HG02943 (cell line): Measurements from ENCODE around the gene C2CD2L.
"Not testable (repeated sequence)": the region's sequence is repeated elsewhere in the genome, so short reads cannot be mapped to it uniquely, and the experiment has no call there.

ENCODE experiments used
- ATAC-seq: cut with Tn5 transposase; IDR thresholded peaks from one replicate; pipeline ENCODE4 v1.9.1; 2021; ENCODE audit warnings: mild to moderate bottlenecking, low read depth, moderate library complexity; ENCODE audit not compliant: unreplicated experiment

The C2CD2L gene

DNA sequence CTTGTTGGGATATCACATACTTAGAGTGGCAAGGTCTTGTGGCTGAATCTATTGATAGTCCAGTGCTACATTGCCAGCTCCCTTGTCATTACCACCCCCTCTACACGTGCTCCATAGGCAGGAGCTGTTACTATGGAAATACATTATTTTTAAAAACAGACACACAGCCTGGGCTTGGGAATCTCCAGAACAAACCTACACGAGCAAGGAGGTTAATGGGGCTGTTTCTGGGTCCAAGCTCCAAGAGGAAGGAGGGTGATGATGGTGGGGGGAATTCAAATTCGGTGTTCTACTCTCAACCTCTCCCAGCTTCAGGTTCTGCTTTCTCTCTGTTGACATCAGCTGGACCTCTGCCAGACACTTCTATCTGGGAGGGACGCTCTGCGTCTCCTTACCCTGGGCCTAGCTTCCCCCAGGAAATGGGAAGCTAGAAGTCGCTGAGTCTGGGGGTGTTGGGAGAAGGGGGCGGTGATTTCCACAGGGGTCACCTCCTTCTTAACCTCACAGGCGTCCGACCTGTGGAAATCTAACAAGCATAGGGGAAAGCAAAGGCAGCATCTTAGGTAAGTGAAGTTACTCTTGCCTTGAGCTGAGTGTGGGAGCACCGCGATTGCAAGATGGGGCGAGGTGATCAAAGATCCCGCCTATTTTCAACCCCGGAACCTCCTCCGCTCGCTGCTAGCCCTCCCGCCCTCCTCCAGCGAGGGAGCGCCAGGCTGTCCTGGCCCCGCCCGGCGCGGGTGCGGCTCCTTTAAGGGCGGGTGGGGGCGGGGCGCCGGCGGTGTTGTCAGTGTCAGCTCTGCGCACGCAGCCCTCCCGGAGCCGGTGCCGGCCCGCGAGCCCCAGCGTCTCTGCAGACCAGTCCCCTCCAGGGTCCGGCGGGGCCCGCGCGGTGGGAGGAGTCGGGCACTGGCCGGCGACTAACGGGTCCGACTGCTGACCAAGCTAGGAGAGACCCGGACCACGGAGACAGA lies at the start of gene C2CD2L:
TSS of gene C2CD2L (plus strand) at position 781 of the 974 bp plus-strand sequence. CDS start 398 bp downstream, outside the sequence.
- peak; percentile 72 for ATAC-seq

DNA sequence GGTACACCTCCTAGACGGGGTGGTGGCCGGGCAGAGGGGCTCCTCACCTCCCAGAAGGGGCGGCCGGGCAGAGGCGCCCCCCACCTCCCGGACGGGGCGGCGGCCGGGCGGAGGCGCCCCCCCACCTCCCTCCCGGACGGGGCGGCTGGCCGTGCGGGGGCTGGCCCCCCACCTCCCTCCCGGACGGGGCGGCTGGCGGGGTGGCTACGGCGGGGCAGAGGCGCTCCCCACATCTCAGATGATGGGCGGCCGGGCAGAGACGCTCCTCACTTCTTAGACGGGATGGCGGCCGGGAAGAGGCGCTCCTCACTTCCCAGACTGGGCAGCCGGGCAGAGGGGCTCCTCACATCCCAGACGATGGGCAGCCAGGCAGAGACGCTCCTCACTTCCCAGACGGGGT lies 48.0 kb upstream of the C2CD2L start:
- not testable (repeated sequence) for ATAC-seq

DNA sequence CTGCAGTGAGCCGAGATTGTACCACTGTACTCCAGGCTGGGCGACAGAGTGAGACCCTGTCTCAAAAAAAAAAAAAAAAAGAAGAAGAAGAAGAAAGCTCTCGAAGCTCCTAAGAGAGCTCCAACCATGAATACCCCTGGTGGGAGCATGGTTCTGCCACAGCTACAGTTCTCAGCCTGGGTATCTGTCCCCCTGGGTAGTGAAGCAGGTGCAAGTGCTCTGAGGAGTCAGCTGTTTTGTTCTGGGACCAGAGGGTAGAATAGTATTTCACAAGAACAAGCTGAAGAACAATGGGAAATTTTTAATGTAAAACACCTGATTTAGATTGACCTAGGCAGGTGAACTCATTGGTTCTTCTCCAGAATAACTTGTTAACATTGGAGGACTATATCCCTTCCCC lies 45.9 kb upstream of the C2CD2L start:
- no peak for ATAC-seq

DNA sequence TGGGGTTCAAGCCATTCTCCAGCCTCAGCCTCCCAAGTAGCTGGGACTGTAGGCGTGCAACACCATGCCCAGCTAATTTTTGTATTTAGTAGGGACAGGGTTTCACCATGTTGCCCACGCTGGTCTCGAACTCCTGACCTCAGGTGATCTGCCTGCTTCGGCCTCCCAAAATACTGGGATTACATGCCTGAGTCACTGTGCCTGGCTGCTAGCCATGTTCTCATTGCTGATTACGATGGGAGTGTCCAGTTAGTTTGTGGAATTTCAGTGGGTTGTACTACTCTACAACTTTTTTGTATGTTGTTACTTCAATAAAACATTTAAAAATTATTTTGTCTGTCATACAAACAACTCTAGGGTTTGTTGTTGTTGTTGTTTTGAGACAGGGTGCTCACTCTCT lies 44.4 kb upstream of the C2CD2L start:
- ATAC-seq, result no peak

DNA sequence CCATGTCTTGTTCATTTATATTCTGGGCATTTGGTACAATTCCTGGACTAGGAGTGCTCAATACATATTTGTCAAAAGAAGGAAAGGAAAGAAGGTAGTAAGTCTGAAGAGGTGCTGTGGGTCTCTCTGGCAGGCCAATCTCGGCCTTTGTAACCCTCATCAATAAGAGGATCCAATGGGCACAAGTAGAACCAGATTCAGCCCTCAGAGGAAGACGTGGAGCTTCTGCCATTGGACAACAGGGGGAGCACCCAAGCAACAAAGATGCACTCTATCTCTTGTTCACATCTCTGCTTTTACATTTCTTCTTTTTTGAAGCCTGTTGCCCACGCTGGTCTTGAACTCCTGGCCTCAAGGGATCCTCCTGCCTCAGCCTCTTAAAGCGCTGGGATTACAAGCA lies 41.8 kb upstream of the C2CD2L start:
- no peak for ATAC-seq

DNA sequence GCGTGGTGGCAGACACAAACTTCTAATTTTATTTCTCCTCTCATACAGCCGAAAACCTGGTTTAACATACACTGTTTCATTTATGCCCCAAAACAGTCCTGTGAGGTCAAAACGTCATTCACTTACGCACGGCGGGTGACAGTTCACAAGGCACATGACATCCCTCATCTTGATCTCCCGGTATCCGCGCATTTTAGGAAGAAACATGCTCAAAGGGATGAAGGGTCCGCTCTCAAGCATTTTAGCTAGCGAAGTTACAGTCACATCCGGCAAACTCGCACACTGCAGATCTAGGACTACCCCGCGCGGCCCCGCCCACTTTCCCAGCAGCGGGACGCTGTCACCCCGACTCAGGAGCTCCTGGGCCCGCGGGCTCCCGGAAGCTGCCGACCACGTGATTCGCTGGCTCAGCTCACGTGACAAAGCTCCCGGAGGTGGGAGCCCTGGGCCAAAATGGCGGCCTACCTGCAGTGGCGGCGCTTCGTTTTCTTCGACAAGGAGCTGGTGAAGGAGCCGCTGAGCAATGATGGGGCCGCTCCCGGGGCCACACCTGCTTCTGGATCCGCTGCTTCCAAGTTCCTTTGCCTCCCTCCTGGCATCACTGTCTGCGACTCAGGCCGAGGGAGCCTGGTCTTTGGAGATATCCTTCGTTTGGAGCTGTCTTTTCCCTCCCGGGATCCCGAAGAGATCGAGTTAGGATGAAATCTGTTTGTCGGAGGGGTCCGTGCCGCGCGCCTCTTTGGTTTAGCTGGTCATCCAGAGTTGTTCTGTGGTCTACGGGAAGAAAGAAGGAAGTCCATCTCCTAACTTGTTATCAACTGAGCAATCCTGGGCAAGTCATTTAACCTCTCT lies 39.5 kb upstream of the C2CD2L start, which contains the start of gene VPS11:
TSS of gene VPS11 (plus strand) at position 448 of the 852 bp plus-strand sequence. CDS start at position 454, 6 bp downstream.
- ATAC-seq, result peak; percentile 90

DNA sequence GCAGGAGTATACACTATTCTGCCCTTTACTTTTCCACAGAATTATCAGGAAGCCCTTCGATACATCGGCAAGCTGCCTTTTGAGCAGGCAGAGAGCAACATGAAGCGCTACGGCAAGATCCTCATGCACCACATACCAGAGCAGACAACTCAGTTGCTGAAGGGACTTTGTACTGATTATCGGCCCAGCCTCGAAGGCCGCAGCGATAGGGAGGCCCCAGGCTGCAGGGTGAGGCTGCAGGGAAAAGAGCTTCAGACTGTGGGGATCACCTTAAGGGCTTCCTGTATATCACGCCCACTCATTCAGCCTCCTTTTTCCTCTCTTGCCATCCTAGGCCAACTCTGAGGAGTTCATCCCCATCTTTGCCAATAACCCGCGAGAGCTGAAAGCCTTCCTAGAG lies 29.3 kb upstream of the C2CD2L start:
- ATAC-seq, result no peak

DNA sequence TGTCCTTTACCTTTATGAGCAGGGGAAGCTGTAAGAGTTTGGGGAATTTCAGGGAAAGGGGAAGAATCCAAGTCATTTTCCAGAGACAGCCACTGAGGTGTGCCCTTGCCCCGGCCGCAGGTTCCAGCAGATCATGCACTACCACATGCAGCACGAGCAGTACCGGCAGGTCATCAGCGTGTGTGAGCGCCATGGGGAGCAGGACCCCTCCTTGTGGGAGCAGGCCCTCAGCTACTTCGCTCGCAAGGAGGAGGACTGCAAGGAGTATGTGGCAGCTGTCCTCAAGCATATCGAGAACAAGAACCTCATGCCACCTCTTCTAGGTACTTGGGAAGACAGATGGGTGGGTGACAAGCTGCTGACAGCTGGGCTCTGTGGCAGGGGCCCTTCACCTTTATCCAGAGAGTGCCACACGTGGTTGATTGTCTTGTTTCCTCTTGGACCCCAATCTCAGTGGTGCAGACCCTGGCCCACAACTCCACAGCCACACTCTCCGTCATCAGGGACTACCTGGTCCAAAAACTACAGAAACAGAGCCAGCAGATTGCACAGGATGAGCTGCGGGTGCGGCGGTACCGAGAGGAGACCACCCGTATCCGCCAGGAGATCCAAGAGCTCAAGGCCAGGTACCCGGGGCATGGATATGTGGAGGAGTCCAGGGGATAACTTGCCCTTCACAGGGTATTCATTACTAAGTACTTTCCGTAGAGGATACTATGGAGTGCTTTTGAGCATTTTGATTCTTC lies 28.3 kb upstream of the C2CD2L start:
- ATAC-seq, result no peak

DNA sequence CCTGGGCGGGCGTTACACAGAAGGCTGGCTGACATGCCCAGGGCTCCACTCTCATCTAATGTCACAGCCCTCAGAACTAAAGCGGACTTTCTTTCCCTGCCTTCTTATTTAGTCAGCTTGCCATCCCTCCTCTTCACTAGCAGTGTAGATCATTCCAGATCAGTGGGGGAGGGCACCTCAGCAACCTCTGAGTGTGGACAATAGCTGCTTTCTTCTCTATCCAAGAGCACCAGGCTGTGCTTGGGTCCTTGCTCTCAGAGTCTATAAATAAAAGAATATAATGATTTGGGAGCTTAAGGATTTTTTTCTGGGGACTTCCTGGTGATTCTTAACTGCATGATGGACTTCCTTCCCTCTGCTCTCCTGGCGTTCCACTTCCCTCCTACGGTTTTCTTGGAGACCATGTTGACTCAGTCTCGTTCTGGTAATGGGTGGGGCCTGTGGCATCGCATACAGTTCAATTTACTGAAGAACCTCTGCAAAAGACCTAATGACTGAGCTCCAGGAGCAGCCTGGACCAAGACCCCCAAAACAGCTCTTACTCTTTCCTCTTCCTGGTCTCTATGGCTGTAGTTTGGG lies 25.4 kb upstream of the C2CD2L start:
- no peak for ATAC-seq

DNA sequence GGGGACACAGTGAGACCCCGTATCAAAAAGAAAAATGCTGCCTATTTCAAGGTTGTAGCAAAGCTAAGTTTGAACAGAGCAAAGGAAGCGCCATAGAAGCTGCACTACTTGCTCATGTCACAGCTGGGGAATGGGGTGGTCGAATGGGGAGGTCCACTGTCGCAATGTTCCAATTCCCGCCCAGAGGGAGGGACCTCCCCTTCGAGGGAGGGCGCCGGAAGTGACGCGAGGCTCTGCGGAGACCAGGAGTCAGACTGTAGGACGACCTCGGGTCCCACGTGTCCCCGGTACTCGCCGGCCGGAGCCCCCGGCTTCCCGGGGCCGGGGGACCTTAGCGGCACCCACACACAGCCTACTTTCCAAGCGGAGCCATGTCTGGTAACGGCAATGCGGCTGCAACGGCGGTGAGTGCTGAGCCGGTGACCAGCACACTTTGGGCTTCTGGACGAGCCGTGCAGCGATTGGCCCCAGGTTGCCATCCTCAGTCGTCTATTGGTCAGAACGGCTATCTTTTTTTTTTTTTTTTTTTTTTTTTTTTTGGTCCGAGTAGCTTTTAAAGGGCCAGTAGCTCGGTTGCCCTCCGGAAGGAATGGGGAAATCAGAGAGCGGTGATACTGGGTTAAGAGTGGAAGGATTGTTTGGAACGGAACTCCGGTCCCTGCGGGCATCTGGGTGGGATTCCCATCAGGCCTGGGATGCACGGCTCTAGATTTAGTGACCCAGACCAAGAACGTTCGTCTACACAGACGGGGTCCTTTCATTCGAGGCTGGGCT lies 22.3 kb upstream of the C2CD2L start, which contains the start of gene HMBS:
TSS of gene HMBS (plus strand) at position 219 of the 774 bp plus-strand sequence. CDS start at position 372, 153 bp downstream.
- ATAC-seq, result peak; percentile 83

DNA sequence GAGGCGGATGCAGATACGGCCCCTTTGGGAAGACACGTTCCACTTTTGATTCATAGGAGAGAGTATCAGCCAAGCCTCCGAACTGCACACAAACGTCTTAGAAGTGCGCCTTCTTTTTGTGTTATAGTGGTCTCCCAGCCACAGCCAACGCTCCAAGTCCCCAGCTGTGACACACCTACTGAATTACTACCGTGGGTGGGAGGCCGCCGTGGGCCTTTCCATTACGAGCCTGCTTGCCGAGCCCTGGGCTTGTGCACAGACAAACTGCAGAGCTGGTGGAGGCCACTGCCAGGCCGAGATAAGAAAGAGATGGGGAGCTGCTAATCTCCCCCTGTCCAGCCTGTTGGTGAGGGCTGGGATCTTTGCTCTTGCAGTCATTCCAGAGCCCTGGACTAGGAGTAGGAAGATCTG lies 21.7 kb upstream of the C2CD2L start:
- ATAC-seq, result peak; percentile 8

DNA sequence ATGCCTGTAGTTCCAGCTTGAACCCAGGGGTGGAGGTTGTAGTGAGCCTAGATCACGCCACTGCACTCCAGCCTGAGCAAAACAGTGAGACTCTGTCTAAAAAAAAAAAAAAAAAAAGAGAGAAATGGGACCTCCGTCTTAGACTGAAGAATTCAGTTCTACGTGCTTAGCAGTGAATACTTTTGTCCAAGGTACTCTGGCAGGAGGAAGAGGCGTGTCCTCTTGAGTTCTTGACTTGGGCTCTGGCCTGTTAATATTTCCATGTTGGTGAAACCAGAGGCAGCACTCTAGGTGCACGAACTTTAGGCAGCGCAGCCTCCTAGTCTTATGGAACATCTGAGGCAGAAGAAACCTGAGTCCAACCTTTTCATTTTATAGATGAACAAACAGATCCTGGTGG lies 20.0 kb upstream of the C2CD2L start:
- ATAC-seq, result no peak

DNA sequence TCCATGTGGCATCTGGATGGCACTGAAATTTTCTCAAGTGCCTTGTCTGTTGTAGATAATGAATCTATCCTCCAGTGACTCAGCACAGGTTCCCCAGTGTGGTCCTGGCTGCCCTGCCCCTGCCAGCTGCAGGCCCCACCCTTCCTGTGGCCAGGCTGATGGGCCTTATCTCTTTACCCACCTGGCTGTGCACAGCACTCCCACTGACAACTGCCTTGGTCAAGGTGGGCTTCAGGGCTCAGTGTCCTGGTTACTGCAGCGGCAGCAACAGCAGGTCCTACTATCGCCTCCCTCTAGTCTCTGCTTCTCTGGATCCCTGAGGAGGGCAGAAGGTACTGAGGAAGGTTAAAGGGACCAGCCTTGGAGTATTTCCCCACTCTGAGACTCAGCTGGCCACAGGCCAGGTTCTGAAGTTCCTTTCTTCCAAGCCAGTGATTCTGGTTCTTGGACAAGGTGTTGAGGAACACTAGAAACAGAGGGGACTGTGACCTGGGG lies 19.4 kb upstream of the C2CD2L start:
- no peak for ATAC-seq

DNA sequence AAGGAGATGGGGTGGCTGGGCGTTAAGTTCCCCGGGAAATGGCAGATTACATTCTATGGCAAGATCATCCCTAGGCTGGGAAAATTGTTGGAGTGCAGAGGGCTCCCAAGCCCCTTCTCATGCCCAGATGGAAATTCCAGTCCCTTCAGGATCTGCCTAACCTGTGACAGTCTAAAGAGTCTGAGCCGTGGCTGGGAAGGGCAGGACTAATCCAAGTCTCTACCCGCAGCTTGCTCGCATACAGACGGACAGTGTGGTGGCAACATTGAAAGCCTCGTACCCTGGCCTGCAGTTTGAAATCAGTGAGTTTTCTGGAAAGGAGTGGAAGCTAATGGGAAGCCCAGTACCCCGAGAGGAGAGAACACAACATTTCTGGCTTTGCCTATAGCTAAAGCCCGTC lies 18.7 kb upstream of the C2CD2L start:
- ATAC-seq, result no peak

DNA sequence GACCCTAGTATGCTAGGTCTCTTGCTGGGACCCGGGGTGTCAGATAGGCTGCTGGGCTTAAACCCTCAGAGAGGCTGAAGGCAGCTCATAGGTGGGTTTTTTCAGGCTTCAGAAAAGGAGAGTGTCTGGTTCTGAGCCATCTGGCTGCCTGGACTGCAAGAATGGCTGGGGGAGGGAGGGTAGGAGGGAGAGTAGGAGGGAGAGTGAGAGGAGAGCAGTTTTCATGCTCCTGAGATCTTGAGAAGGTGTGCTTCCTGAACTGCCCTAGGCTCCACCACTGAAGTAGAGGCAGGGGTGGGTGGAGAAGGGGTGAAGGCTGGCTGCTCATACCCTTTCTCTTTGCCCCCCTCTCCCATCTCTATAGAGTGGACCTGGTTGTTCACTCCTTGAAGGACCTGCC lies 17.8 kb upstream of the C2CD2L start:
- ATAC-seq, result no peak

DNA sequence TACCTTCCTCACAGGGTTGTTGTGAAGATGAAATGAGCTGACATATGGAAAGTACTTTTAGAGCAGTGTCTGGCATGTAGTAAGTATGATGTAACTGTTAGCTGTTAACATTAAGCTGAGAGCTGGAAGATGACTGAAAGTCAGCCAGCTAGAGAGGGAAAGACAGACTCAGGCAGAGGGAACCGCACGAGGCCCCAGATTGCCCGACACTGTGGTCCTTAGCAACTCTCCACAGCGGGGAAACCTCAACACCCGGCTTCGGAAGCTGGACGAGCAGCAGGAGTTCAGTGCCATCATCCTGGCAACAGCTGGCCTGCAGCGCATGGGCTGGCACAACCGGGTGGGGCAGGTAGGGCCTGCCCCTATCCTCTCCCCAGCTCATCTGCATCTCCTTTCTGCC lies 16.0 kb upstream of the C2CD2L start:
- ATAC-seq, result no peak

DNA sequence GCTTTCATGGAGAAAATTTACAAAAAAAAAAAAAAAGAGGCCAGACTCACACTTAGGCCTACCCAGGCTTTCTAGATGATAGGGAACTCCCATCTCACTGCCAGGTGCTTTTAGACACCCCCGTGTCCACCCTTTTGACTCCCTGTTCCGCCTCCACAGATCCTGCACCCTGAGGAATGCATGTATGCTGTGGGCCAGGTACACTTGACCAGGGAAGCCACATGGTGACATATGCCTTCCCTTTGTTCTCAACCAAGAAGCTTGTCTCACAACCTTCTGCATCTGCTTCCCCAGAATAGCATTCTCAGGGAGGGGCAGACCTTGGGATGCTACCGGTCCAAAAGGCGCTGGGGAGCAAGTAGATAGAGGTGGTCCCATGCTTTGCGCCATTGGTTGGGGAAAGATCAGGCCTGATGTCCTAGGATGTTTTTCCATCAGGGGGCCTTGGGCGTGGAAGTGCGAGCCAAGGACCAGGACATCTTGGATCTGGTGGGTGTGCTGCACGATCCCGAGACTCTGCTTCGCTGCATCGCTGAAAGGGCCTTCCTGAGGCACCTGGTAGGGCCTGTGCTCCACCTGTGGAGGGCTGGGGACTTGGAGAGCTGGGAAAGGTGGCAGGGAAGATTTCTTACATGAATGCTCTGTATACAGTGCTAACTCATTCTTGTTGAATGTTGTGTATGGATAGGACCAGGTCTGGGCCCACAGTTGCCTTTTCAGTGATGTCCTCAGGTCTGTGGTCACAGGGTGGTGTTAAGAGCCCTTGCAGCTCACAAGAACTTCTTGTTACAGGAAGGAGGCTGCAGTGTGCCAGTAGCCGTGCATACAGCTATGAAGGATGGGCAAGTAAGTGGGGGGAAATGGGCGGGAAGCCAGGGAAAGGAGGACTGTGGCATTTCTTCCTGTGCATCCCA lies 14.9 kb upstream of the C2CD2L start:
- ATAC-seq, result no peak
